ENCODE results near the gene AMDHD1.

Gene AMDHD1, protein sequence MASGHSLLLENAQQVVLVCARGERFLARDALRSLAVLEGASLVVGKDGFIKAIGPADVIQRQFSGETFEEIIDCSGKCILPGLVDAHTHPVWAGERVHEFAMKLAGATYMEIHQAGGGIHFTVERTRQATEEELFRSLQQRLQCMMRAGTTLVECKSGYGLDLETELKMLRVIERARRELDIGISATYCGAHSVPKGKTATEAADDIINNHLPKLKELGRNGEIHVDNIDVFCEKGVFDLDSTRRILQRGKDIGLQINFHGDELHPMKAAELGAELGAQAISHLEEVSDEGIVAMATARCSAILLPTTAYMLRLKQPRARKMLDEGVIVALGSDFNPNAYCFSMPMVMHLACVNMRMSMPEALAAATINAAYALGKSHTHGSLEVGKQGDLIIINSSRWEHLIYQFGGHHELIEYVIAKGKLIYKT

DNA sequence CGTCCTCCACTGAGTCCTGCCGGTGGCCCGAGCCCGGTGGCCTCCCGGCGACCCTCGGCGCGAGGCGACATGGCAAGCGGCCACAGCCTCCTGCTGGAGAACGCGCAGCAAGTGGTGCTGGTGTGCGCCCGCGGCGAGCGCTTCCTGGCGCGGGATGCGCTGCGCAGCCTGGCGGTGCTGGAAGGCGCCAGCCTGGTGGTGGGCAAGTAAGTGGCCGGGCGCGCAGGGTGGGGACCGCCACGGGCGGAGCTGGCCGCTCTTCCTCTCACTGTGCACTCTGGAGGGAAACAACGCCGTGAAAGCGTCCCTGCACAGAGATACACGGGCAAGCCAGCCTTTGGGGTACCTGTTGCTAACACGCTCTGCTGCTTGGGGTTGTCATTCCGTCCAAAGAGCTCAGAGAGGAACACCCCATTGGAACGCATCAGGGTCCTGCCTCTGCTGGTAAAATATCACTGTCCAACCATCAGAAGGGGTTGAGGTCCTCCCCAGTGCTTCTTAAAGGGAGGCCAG is at the start of gene AMDHD1:
Gene AMDHD1 (plus strand): TSS at position 2 of the 513 bp plus-strand sequence. CDS start 68 bp downstream, at position 70.
- peak in 1 of 2 donors; percentile 31 for DNase-seq (ENCODE audit: low read depth in 2 of 2)

DNA sequence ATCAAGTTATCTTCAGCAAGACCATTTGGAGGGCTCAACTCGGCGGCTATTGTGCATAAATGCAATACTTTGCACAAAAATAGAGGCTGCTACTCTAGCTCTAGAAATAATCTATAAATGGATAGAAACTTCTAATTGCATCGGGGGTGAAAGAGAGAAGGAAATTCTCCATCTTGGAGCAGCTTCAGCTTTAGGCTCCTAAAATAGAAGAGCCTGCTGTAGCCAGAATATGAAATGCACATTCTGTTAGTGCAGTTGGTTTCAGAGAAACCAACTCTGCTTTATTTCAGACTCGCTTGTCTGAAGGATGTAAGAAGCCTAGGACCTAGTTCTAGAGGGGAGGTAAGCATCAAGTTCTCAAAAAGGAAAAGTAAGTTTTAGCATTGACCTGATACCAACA is 46.3 kb upstream of the AMDHD1 start:
- no peak for DNase-seq (ENCODE audit: low read depth in 2 of 2)

DNA sequence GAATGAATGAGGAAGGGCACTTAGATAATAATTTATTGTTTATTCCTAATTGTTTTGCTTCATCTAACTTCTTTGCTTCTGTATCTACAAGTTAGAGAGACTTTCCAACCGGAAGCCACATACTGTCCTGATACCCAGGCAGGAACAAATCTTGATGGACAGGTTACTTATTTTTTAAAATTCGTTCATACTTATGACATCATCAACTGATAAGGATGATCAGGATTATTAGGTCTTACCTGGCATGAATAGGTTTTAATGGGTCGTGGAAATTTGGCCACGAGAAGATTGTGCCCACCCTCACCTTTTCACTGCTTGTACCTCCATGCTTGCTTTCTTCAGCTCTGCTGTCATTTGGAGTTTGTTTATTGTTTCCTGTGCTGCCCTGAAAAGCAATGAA is 45.0 kb upstream of the AMDHD1 start:
- no peak for DNase-seq (ENCODE audit: low read depth in 2 of 2)

DNA sequence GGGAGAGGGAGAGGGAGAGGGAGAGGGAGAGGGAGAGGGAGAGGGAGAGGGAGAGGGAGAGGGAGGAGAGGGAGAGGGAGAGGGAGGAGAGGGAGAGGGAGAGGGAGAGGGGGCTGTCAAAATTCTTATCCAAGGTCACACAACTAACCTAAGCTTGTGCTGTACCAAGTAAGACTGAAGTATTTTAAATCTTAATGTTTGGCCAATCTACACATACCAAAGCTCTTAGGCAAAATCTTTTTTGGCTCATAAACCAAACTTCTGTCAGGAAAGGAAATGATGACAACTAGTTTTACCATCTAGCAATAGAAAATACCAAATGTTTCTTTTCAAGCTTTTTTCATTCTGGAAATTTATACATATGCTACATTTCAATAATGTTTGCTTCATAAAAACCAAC is 34.6 kb upstream of the AMDHD1 start:
- DNase-seq (ENCODE audit: low read depth in 2 of 2), result no peak

DNA sequence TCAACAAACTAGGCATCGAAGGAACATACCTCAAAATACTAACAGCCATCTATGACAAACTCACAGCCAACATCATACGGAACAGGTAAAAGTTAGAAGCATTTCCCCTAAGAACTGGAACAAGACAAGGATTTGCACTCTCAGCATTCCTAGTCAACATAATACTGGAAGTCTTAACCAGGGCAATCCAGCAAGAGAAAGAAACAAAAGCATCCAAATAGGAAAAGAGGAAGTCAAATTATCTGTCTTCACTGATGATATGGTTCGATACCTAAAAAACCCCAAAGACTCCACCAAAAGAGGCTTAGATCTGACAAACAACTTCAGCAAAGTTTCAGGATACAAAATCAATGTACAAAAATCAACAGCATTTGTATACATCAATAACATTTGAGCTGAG is 33.3 kb upstream of the AMDHD1 start:
- no peak for DNase-seq (ENCODE audit: low read depth in 2 of 2)

DNA sequence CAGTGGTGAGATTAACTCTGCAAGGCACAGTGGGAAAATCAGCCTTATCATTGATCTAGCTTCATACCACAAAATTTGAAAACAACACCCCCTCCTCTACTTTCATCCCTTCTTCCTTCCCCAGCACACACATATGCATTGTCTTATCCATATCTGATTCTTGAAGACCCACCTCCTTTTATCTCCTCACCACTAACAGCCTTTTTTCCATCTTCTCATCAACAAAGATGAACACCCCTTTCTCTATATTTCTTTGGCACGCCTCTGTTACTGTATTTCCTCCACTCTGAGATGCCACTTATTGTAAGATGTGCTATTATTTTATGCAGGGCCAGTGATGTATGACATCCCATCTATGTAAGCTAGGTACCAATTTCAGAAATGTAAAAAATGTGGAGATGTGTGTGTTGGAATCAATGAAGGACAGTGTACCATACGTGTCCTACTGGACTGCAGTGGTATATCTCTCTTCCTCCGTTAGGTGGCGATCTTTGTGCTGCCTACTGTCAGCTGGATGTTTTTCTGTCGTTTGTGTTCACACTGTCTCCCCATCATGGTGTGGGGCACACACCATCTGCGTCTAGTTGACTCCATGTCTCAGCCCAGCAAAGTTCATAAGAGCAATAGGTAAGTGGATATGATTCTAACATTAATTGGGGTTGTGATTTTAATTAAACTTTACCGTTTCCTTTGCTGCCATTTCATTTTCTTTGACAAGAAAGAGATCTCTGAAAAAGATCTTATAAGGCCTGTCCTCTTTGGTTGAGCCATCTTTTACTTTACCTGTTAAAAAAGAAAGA is 24.7 kb upstream of the AMDHD1 start:
- DNase-seq (ENCODE audit: low read depth in 2 of 2), result peak; percentile 1 to 25

DNA sequence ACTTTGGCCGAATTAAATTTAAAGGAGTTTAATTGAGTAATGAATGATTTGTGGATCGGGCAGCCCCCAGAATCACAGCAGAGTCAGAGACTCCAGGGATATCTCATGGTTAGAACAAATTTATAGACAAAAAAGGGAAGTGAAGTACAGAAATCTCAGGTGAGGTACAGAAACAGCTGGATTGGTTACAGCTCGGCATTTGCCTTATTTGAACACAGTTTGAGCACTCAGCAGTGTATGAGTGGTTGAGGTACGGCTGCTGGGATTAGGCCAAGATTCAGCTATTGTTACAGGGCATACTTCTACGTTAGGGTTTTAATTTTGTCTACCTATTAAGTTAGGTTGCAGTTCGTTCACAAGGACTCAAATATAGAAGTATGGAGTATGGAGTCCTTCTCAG is 24.0 kb upstream of the AMDHD1 start:
- no peak for DNase-seq (ENCODE audit: low read depth in 2 of 2)

DNA sequence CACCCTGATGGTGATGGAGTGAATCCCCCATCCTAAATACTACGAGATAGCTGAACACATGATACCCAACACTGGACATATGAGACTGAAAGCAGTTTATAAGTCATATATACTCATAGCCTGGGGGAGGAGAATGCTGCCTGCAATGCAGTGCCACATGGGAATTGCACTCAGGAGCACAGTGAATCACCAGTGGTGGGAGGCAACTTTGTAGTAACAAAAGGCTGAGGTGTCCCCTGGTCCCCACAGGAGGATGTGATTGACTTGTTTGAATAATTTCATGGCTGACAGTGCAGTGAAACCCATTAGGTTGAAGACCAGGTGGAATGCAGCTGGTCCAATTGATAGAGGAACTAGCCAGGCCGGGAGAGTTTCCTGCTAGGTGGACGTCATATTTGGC is 20.9 kb upstream of the AMDHD1 start:
- DNase-seq (ENCODE audit: low read depth in 2 of 2), result no peak

DNA sequence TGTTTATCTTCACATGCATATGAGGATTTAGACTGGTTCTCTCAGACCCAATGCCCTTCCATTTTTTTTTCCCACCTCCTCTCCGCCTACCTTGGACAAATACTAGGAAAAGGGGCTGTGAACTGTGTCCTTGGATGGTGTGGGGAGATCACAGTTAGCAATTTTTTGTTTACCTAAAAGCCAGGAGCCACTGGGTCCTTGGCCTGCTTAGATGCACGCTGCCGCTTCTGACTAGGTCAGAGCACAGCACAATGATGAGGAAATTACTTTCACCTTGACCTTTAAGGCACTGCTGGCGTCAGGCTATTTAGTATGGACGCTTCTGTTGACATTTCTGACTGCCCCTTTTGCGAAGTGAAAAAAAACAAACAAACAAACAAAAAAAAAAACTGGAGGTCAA is 2.6 kb upstream of the AMDHD1 start:
- DNase-seq (ENCODE audit: low read depth in 2 of 2), result no peak

DNA sequence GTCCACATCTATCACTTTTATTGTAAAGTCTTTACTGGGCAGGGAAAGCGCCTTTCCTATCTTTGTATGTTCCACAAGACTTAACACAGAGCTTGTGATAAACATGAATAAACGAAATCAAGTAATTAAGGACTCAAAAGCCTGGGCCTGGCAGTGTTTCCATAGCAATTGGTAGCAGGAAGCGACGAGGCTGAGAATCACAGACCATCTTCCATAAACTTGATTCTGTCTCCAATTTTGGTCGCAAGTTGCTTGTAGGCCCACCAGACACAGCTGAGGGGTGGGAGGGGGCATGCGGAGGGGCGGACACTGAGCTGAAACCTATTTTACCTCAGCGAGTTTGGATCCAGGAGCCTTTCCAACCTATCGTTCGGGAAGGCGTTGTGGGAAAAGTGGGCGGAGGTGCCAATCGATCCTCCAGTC is 1.0 kb upstream of the AMDHD1 start:
- no peak for DNase-seq (ENCODE audit: low read depth in 2 of 2)

DNA sequence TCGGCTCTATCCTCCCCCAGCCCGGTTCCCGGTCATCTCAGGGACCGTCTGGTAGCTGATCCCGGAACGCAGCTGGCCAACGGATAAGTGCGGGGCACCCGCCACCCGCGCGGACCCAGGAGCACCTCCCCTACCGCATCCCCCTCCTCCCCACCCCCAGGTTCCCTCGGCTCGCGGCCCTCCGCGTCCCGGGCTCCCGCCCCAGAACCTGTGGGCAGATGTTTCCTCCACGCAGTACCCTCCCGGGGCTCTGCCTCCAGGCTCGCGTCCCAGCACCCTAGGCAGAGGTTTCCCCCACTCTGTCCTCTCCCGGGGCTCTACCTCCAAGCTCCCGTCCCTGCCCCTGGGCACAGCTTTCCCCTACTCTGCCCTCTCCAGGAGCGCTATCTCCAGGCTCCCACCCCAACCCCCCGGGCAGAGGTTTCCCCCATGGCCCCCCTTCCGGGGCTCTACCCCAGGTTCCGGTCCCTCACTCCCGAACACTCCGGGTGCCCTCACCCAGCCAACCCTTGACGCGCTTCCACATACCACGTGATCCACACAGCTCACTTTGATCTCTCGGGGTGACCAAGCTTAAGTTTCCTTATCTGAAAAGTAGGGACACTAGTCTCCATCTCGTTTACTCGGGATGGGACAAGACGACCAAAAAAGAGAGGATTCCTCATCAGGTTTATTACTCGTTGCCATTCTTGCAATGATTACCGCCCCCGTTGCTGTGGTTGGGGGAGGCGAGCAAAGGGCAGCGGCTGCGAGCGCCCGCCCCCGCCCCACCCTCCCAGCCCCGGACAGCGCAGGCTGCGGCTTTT is 404 bp upstream of the AMDHD1 start, which contains the start of gene CCDC38:
Gene CCDC38 (minus strand): TSS at position 91 of the 806 bp plus-strand sequence. CDS start 6,105 bp downstream, outside the sequence.
- peak; percentile 62 to 69 for DNase-seq (ENCODE audit: low read depth in 2 of 2)

DNA sequence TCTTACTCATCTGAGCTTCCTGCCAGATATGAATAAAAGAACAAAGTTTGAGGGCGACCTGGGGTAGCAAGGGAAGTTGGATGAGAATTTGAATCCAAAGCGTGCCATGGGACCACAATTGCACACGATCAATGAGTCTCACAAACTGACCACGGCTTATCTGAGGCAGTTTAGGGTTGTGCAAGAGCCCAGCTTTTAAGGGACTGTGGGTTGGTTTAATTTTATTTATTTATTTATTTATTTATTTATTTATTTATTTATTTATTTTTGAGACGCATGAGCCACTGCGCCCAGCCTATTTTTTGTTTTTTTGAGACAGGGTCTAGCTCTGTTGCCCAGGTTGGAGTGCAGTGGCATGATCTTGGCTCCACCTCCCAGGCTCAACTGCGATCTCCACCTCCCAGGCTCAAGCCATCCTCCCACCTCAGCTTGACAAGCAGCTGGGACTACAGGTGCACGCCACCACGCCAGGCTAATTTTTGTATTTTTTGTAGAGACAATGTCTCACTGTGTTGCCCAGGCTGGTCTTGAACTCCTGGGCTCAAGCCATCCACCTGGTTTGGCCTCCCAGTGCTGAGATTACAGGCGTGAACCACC is 1.1 kb downstream of the AMDHD1 start:
- no peak for DNase-seq (ENCODE audit: low read depth in 2 of 2)

DNA sequence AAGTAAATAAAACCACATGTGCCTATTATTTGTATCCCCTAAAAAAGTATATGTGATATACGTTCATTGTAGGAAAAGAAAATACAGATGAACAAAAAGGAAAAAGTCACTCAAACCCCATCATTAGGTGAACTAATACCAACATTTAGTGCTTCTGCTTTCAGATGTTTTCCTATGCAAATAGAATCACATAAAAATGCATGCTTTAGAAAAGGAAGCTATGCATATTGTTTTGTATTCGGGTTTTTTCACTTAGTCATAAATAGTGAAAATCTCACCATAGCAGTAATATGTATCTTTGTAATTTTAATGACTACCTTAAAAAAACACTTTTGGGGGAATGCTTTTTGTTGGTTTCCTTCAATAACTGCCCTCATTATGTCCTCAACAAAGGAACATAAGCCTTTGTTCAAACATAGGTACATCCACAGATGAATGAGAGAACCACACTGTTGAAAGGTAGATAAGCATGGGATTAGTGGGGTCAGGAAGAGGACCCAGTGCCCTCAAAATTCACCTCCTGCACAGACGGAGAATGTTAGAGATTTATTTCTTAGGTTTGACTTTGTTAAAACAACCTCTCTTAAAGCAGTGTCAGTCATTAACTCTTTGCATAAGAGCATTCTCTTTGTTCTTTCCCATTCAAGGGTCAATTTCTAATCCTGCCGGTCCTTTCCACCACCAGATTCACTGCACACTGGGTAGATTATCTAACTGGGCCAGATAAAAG is 6.5 kb downstream of the AMDHD1 start:
- no peak for DNase-seq (ENCODE audit: low read depth in 2 of 2)

DNA sequence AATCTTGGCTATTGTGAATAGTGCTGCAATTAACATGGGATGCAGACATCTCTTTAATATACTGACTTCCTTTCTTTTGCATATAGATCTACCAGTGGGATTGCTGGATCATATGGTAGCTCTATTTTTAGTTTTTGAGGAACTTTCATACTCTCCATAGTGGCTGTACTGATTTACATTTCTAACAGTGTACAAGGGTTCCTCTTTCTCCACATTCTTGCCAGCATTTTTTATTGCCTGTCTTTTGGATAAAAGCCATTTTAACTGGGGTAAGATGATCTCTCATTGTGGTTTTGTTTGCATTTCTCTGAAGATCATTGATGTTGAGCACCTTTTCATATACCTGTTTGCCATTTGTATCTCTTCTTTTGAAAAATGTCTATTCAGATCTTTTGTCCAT is 8.4 kb downstream of the AMDHD1 start:
- no peak for DNase-seq (ENCODE audit: low read depth in 2 of 2)

DNA sequence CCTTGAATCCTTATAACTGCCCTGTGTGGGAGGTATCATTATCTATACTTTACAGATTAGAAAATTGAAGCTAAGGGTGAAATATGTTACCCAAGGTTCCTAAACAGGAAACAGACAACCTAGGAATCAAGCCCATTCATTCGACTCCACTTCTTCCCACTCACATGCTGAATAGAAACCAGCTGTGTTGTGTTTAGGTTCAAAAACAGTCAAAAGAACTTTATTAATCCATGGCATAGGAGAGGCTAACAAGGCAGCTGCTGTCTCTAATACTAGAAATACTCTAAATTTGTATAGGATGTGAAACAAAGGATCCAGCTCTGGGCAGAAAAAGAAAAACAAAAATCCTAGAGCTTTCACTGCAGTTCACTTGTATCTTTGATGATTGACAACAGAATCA is 9.9 kb downstream of the AMDHD1 start:
- no peak for DNase-seq (ENCODE audit: low read depth in 2 of 2)

DNA sequence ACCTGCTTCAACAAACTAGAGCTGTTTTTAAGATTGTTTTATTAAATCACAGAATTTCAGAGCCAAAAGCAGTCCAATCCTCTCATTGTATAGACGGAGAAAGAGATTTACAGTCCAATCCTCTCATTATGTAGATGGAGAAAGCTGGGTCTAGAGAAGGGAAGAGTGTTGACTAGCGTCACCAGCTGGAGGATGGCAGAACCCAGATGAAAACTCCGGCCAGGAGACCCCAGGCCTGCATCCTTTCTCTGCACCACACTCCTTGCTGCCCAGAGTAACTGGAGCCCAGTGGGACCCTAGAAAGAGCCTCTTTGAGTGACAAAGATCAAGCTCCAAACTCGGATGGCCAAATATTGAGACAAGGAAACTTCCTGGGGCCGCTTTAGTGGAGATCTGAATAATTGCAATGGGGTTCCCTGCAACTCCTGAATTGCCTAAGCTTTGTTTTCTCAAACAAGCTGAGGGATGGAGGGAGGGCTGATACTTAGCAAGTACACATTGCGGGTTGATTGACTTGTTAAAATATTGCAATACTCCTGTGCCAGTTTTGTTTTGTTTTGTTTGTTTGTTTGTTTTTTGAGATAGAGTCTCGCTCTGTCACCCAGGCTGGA is 12.5 kb downstream of the AMDHD1 start:
- no peak for DNase-seq (ENCODE audit: low read depth in 2 of 2)

DNA sequence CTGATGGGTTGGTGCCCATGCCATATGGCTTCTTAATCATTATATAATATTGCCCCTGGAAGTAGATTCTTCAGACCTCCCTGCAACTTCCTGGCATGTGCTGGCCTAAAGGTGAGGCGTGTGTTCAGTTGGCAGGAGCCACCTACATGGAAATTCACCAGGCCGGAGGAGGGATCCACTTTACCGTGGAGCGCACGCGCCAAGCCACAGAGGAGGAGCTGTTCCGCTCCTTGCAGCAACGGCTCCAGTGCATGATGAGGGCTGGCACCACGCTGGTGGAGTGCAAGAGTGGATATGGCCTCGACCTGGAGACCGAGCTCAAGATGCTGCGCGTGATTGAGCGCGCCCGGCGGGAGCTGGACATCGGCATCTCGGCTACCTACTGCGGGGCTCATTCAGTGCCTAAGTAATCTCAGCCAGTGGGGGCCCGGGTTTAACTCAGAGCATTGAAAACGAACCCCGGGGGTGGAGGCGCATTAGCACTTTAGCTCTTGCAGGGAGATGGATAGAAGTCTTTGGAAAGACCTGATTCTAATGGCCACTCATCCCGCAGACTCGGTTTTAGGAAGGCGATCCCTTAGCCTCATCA is 13.5 kb downstream of the AMDHD1 start:
- no peak for DNase-seq (ENCODE audit: low read depth in 2 of 2)

DNA sequence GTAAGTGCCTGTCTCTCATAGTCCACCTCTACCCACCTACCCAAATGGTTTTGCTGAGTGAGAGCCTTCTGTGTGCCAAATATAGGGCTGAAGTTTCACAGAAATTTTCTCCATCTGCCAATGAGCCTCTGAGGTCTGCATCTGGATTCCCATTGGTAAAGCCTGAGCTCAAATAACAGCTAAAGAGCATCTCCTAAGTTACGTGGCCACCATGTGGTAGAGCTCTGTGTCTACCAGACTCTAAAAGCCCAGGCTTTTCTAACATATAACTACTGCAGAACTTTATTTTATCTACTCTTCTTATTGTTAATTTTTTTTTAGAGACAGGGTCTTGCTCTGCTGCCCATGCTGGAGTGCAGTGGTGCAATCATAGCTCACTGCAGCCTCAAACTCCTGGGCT is 16.0 kb downstream of the AMDHD1 start:
- DNase-seq (ENCODE audit: low read depth in 2 of 2), result no peak

DNA sequence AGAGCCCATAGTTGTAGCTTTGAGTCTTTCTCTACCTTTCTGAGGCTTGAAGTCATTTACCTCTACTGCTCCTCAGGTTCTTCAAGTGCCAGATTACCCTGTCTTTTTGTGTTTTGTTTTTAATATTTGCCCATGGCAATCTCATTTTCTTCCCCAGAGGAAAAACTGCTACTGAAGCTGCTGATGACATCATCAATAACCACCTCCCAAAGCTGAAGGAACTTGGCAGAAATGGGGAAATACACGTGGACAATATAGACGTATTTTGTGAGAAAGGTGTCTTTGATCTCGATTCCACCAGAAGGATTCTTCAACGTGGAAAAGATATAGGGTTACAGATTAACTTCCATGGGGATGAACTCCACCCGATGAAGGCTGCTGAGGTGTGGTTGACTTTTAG is 17.1 kb downstream of the AMDHD1 start:
- no peak for DNase-seq (ENCODE audit: low read depth in 2 of 2)

DNA sequence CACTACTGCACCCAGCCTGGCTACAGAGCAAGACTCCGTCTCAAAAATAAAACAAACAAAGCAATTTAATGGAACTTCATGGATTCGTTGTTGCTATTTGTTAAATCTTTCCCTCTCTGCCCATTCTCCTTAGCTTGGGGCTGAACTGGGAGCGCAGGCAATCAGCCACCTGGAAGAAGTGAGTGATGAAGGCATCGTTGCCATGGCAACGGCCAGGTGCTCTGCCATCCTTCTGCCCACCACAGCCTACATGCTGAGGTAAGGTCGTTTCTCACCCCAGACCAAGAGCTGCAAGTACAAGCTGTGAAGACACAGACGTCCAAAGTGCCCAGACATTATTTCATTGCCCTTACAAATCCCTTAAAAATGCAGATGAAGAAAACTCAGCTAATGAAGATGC is 19.1 kb downstream of the AMDHD1 start:
- DNase-seq (ENCODE audit: low read depth in 2 of 2), result no peak
